Measurements from ENCODE around the gene PDILT.

The PDILT gene

GRCh38 chr16:20332411-20332810 is 72.1 kb downstream of the PDILT start:
- no peak for TF ChIP-seq CTCF (IDR thresholded peaks at IDR 0.05)
- Histone ChIP-seq H3K4me3 (no peak overlapping the region), H3K27ac (no peak overlapping the region)
- no peak for DNase-seq (ENCODE audit: low spot score)

GRCh38 chr16:20331635-20332034 is 72.9 kb downstream of the PDILT start:
- Histone ChIP-seq H3K4me3 (no peak overlapping the region), H3K27ac (no peak overlapping the region)
- TF ChIP-seq CTCF (IDR thresholded peaks at IDR 0.05): no peak
- DNase-seq (ENCODE audit: low spot score): no peak

- DNase-seq (ENCODE audit: low spot score): no peak
- H3K27ac ChIP-seq: no peak overlapping the region
- H3K4me3 ChIP-seq: no peak overlapping the region
- no peak for TF ChIP-seq CTCF (IDR thresholded peaks at IDR 0.05)
Measured at GRCh38 chr16:20329392-20330138, 75.0 kb downstream of the PDILT start.

DNA sequence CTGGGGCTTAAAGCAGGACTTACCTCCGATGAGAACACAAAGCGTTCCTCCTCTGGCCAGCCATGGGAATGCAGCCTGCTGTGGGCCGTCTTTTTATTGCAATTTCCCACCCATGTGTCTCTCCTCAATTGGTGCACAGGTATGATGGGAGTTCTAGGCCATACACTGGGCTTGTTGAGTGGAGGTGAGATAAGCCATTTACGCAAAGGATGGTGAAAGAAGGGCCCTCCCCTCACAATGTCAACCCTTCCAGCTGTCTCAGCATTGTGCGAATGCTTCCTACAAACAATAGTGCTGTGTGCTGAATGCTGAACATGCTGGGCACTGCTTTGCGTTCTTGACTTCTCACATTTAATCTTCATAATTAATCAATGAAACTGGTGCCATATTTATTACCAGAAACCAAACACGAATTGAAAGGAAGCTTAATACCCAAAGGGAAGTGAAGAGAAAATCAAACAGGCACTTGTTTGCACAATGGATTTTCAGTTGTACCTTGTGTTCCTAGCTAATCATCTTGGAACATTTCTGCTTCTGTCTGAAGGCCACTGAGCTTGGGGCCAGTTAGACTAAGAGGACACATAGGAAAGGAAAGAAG is 77.0 kb downstream of the PDILT start, which contains the start of gene GP2:
TSS of gene GP2 (minus strand) at position 70 of the 598 bp plus-strand sequence. CDS start 1,082 bp downstream, outside the sequence.
- TF ChIP-seq CTCF (IDR thresholded peaks at IDR 0.05): no peak
- DNase-seq (ENCODE audit: low spot score): no peak
- Histone ChIP-seq H3K27ac (no peak within 1 kb of the TSS), H3K4me3 (no peak within 1 kb of the TSS)

- Histone ChIP-seq H3K27ac (no peak overlapping the region), H3K4me3 (no peak overlapping the region)
- TF ChIP-seq CTCF (IDR thresholded peaks at IDR 0.05): no peak
- no peak for DNase-seq (ENCODE audit: low spot score)
Measured at GRCh38 chr16:20326321-20326720, 78.2 kb downstream of the PDILT start.

DNA sequence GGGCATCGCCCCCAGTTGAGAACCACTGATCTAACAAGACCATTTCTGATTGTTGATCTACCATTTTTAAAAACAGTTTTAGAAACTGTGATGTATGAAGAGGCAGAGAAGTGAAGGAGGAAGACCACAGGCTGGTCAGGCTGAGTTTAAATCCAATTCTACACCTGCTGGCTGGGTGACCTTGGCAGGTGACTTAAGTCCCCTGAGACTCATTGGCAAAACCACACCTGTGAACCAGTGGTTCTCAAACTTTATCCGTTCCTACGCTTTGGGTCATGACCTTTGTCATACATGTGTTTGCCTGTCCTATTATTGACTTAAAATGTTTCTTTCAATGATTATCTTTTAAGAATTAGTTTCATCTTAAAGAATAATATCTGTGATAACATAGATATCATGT is 79.5 kb downstream of the PDILT start:
- Histone ChIP-seq H3K4me3 (no peak overlapping the region), H3K27ac (no peak overlapping the region)
- DNase-seq (ENCODE audit: low spot score): no peak
- no peak for TF ChIP-seq CTCF (IDR thresholded peaks at IDR 0.05)

DNA sequence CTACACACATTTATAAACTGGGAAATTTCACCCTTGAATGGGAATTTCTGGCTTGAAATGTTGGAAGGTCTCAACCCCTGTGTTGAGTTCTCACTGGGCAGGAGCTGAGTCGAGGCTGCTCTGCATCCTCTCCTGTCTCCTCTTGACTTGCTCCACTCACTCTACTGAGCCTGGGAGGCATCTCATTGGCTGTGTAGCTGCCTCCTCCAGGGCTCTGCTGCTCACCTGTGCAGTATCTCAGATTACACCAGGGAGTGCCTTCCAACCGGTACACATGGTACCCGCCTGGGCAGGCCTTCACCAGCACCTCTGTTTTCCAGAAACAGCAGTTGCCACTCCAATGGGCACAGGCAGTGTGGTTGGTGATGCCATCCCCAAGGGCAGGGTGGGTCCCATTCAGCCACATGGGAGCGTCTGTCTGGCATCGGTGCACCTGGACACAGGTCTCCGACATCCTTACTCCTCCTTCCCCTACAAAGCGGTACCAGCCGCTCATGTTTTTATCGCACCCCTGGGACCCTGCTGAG is 80.9 kb downstream of the PDILT start:
- no peak for TF ChIP-seq CTCF (IDR thresholded peaks at IDR 0.05)
- no peak overlapping the region for H3K27ac ChIP-seq
- no peak overlapping the region for H3K4me3 ChIP-seq
- no peak for DNase-seq (ENCODE audit: low spot score)

All from coronary artery (tissue), 2 donors.